WERI-Rb-1 (cell line): ENCODE data around the gene GNB3.

Experiments
- DNase-seq: peaks from one replicate; pipeline ENCODE4 v3.0.0-alpha.2; 2020
- H3K27ac ChIP-seq: fragments of 250-450 bp; sonication (Bioruptor Pico); 2 replicates; pipeline ENCODE4 v1.5.1; 2020; ENCODE audit warnings: mild to moderate bottlenecking, moderate library complexity
- H3K27me3 ChIP-seq: fragments of 250-450 bp; sonication (Bioruptor Pico); 2 replicates; pipeline ENCODE4 v1.5.1; 2021; ENCODE audit warnings: mild to moderate bottlenecking, low read depth, moderate library complexity; ENCODE audit not compliant: insufficient read depth, severe bottlenecking
- H3K36me3 ChIP-seq: fragments of 250-450 bp; sonication (Bioruptor Pico); 2 replicates; pipeline ENCODE4 v1.5.1; 2020; ENCODE audit warnings: mild to moderate bottlenecking, moderate library complexity
- H3K4me3 ChIP-seq: 2 replicates; pipeline ENCODE4 v1.5.1; 2011; ENCODE audit warnings: low read depth, mild to moderate bottlenecking, control low read depth, low read length
- H3K9me3 ChIP-seq: fragments of 250-450 bp; sonication (Bioruptor Pico); 2 replicates; pipeline ENCODE4 v1.5.1; 2021; ENCODE audit warnings: mild to moderate bottlenecking, moderate library complexity; ENCODE audit not compliant: severe bottlenecking
- CTCF ChIP-seq: IDR thresholded peaks from 2 replicates; pipeline ENCODE4 v1.5.1; 2011; ENCODE audit warnings: low read depth, mild to moderate bottlenecking, control low read depth, inconsistent platforms, low read length

GNB3 gene

GRCh38 chr12:6831450-6831995, 9.2 kb upstream of the GNB3 start:
- H3K27ac ChIP-seq = no peak overlapping the region; the same call in 1 of the 2 replicates
- no peaks in the 10 kb centered on the region for H3K27me3 ChIP-seq
- peaks cover 74% of the 10 kb centered on the region for H3K36me3 ChIP-seq
- H3K9me3 ChIP-seq = no peaks in the 10 kb centered on the region
- no peak overlapping the region for H3K4me3 ChIP-seq
- peak; percentile 4 for DNase-seq
- no peak for TF ChIP-seq CTCF

GRCh38 chr12:6832125-6832524, 8.6 kb upstream of the GNB3 start:
- H3K27me3 ChIP-seq = no peaks in the 10 kb centered on the region
- TF ChIP-seq CTCF = no peak
- no peak for DNase-seq
- H3K36me3 ChIP-seq = peaks cover 74% of the 10 kb centered on the region
- no peak overlapping the region for H3K27ac ChIP-seq
- H3K9me3 ChIP-seq = no peaks in the 10 kb centered on the region
- H3K4me3 ChIP-seq = no peak overlapping the region

- DNase-seq = peak; percentile 7
- H3K9me3 ChIP-seq = no peaks in the 10 kb centered on the region
- H3K4me3 ChIP-seq = no peak overlapping the region
- no peaks in the 10 kb centered on the region for H3K27me3 ChIP-seq
- no peak for TF ChIP-seq CTCF
- 0 out of 2 replicates have a peak overlapping the region, but pooled peaks have one; percentile 10 for H3K27ac ChIP-seq
- peaks cover 85% of the 10 kb centered on the region for H3K36me3 ChIP-seq
These were observed 7.4 kb upstream of the GNB3 start for GRCh38 chr12:6833189-6833890.

- Histone ChIP-seq H3K27ac (peak overlapping the region; percentile 27; the same call in 1 of the 2 replicates), H3K4me3 (no peak overlapping the region), H3K9me3 (no peaks in the 10 kb centered on the region), H3K36me3 (peaks cover 89% of the 10 kb centered on the region), H3K27me3 (no peaks in the 10 kb centered on the region)
- no peak for DNase-seq
- TF ChIP-seq CTCF = no peak
These were observed 6.5 kb upstream of the GNB3 start for GRCh38 chr12:6834254-6834653.

GRCh38 chr12:6834873-6835272, 5.9 kb upstream of the GNB3 start:
- Histone ChIP-seq H3K36me3 (peaks cover 93% of the 10 kb centered on the region), H3K27ac (no peak overlapping the region), H3K27me3 (no peaks in the 10 kb centered on the region), H3K9me3 (no peaks in the 10 kb centered on the region), H3K4me3 (no peak overlapping the region)
- no peak for TF ChIP-seq CTCF
- peak; percentile 11 for DNase-seq

GRCh38 chr12:6836851-6837250, 3.9 kb upstream of the GNB3 start:
- no peak for DNase-seq
- H3K4me3 ChIP-seq = no peak overlapping the region
- H3K27me3 ChIP-seq = no peaks in the 10 kb centered on the region
- no peaks in the 10 kb centered on the region for H3K9me3 ChIP-seq
- peaks cover 81% of the 10 kb centered on the region for H3K36me3 ChIP-seq
- no peak for TF ChIP-seq CTCF
- peak overlapping the region; percentile 98 for H3K27ac ChIP-seq
